ENCODE results near the gene RPL3. TPM values are rescaled to one million over a fixed set of nuclear protein-coding genes. Genes with fewer than 3 reads are reported as not detected.
A peak's percentile ranks its signal among the peaks of the same experiment; 100 is the strongest.

Gene RPL3
- total RNA-seq, 2 donors from 2014 or later: 2,256 to 2,974 TPM

DNA sequence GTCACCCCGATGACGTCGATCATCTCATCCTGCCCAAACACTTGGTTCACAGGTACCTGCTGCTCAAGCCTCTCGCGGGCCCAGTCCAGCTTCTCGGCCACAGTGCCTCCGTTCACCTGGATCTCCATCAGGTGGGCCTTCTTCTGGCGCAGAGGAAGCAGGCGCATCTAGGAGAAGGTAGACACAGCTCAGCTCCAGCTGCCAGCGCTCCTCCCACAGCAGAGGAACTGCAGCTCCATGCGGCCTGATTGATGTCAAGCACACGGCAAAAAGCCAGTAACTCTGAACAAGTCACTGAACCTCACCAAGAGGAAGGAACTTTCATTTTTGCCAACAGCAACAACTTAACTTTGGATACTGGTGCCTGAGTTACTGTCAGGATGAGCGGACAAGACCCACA lies 4.0 kb downstream of the RPL3 start:
- Mint-ChIP-seq H3K27me3 (no peaks in the 10 kb centered on the region), H3K4me1 (peaks cover 4% of the 10 kb centered on the region), H3K36me3 (ENCODE audit: low read depth) (peaks cover 95% of the 10 kb centered on the region), H3K27ac (peak overlapping the region; percentile 100), H3K9me3 (no peaks in the 10 kb centered on the region), H3K4me3 (peak overlapping the region; percentile 99)
- ATAC-seq (replicated peaks): no peak

DNA sequence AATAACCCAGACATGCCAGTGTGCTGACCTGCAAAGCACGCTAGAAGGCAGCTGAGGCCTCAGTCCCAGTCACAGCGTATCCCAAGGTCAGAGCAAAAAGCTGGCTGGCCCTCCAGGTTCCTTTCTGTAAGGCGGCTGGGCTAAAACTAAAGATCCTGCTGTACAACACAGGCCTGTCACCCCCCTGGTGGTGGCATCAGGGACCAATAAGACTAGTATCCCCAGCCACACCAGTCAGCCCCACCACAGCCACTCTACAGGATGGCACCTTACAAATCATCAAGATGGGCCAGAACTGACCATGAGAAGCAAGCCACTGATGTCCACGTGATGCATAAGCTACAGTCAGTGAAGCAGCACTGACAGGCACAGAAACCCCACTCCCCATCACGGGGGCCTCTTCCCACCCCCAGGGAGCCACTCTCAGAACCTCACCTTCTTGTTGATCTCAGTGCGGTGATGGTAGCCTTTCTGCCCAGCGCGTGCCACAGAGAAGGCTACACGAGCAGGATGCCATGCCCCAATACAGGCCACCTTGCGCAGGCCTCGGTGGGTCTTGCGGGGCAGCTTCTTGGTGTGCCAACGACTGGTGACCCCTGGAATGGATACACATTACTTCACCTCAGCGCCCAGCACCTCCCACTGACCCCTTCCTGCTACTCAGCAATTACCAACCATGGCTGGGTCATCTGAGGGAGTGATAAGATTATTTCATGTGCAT lies 5.0 kb downstream of the RPL3 start:
- Mint-ChIP-seq H3K27me3 (no peaks in the 10 kb centered on the region), H3K4me3 (peak overlapping the region; percentile 99), H3K36me3 (ENCODE audit: low read depth) (peaks cover 87% of the 10 kb centered on the region), H3K9me3 (no peaks in the 10 kb centered on the region), H3K4me1 (peaks cover 4% of the 10 kb centered on the region), H3K27ac (peak overlapping the region; percentile 12)
- no peak for ATAC-seq (replicated peaks)

GRCh38 chr22:39313258-39314001 lies 6.0 kb downstream of the RPL3 start:
- Mint-ChIP-seq H3K36me3 (ENCODE audit: low read depth) (peaks cover 77% of the 10 kb centered on the region), H3K4me3 (peak overlapping the region; percentile 99), H3K9me3 (no peaks in the 10 kb centered on the region), H3K27ac (peak overlapping the region; percentile 41), H3K4me1 (peaks cover 4% of the 10 kb centered on the region), H3K27me3 (no peaks in the 10 kb centered on the region)
- ATAC-seq (replicated peaks): no peak

DNA sequence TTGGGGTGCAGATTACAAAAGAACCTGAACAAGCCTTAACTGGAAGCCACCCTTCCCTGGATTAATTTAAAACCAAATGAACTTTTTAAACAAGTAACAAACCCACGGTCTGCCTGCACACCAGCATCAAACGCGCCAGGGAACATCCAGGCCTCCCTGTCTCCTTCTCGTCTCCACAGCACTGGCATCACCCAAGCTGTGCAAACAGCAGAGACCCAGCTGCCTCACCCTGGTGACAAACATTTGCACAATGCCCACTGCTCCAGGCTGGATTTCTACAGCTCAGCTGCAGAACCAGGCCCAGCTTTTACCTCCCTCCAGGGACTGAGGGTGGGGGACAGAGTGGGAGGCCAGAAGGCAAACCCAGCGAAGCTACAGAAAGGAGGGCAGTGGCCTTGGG lies 7.0 kb downstream of the RPL3 start:
- Mint-ChIP-seq H3K27ac (no peak overlapping the region), H3K9me3 (no peaks in the 10 kb centered on the region), H3K27me3 (no peaks in the 10 kb centered on the region), H3K36me3 (ENCODE audit: low read depth) (peaks cover 67% of the 10 kb centered on the region), H3K4me3 (no peak overlapping the region), H3K4me1 (peaks cover 2% of the 10 kb centered on the region)
- no peak for ATAC-seq (replicated peaks)

GRCh38 chr22:39311592-39312400 lies 7.6 kb downstream of the RPL3 start:
- no peaks in the 10 kb centered on the region for H3K9me3 Mint-ChIP-seq
- H3K36me3 Mint-ChIP-seq (ENCODE audit: low read depth): peaks cover 61% of the 10 kb centered on the region
- no peak for ATAC-seq (replicated peaks)
- no peaks in the 10 kb centered on the region for H3K4me1 Mint-ChIP-seq
- H3K27me3 Mint-ChIP-seq: no peaks in the 10 kb centered on the region
- peak overlapping the region; percentile 9 for H3K4me3 Mint-ChIP-seq
- peak overlapping the region; percentile 36 for H3K27ac Mint-ChIP-seq

DNA sequence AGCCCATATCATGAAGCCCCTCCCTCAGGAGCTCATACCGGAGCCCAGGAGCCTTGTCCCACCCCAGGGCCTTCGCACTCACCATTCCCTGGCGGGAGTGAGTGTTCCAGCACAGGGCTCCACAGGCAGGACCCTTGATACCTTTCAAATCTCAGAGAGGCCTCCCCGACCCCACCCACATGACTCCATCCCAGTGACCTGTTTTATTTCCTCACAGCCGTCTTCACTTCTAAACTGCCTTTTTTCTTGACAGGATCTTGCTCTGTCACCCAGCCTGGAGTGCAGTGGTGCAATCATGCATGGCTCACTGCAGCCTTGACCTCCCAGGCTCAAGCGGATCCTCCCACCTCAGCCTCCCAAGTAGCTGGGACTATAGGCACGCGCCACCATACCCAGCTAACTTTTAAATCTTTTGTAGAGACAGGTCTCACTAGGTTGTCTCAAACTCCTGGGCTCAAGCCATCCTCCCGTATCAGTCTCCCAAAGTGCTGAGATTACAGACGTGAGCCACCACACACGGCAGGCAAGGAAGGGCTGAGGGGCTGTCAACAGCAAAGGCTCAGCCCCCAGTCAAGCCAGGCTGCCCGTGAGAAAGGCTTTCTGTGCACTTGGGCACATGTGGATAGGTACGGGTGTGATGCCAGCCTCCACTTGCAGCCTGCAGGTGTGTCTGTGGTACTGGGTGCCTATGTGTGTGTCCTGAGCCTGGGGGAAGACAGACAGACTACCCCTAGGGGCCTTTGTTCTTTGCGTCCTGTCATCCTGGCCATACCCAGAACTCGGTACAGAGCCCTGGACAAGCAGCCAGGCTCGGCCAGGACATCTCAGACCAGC lies 9.3 kb downstream of the RPL3 start:
- Mint-ChIP-seq H3K9me3 (no peaks in the 10 kb centered on the region), H3K4me3 (no peak overlapping the region), H3K27ac (peak overlapping the region; percentile 49), H3K4me1 (no peaks in the 10 kb centered on the region), H3K36me3 (ENCODE audit: low read depth) (peaks cover 44% of the 10 kb centered on the region), H3K27me3 (no peaks in the 10 kb centered on the region)
- peak; percentile 5 for ATAC-seq (replicated peaks)

- no peak overlapping the region for H3K27ac Mint-ChIP-seq
- H3K36me3 Mint-ChIP-seq (ENCODE audit: low read depth): peaks cover 37% of the 10 kb centered on the region
- H3K27me3 Mint-ChIP-seq: no peaks in the 10 kb centered on the region
- H3K9me3 Mint-ChIP-seq: no peaks in the 10 kb centered on the region
- H3K4me3 Mint-ChIP-seq: no peak overlapping the region
- no peak for ATAC-seq (replicated peaks)
- H3K4me1 Mint-ChIP-seq: no peaks in the 10 kb centered on the region
These were observed 10.0 kb downstream of the RPL3 start for GRCh38 chr22:39309364-39309861.

GRCh38 chr22:39308614-39309363 lies 10.6 kb downstream of the RPL3 start:
- no peak for ATAC-seq (replicated peaks)
- Mint-ChIP-seq H3K9me3 (no peaks in the 10 kb centered on the region), H3K4me3 (no peak overlapping the region), H3K27me3 (no peaks in the 10 kb centered on the region), H3K36me3 (ENCODE audit: low read depth) (peaks cover 30% of the 10 kb centered on the region), H3K4me1 (no peaks in the 10 kb centered on the region), H3K27ac (no peak overlapping the region)

GRCh38 chr22:39306456-39307361 lies 12.7 kb downstream of the RPL3 start:
- no peaks in the 10 kb centered on the region for H3K9me3 Mint-ChIP-seq
- H3K36me3 Mint-ChIP-seq (ENCODE audit: low read depth): peaks cover 10% of the 10 kb centered on the region
- no peak overlapping the region for H3K27ac Mint-ChIP-seq
- no peaks in the 10 kb centered on the region for H3K27me3 Mint-ChIP-seq
- no peaks in the 10 kb centered on the region for H3K4me1 Mint-ChIP-seq
- ATAC-seq (replicated peaks): peak; percentile 61
- H3K4me3 Mint-ChIP-seq: no peak overlapping the region

GRCh38 chr22:39303892-39304671 lies 15.3 kb downstream of the RPL3 start:
- ATAC-seq (replicated peaks): no peak
- H3K4me1 Mint-ChIP-seq: no peaks in the 10 kb centered on the region
- H3K36me3 Mint-ChIP-seq (ENCODE audit: low read depth): no peaks in the 10 kb centered on the region
- peaks cover 14% of the 10 kb centered on the region for H3K27me3 Mint-ChIP-seq
- H3K27ac Mint-ChIP-seq: no peak overlapping the region
- H3K9me3 Mint-ChIP-seq: no peaks in the 10 kb centered on the region
- no peak overlapping the region for H3K4me3 Mint-ChIP-seq

GRCh38 chr22:39303358-39303757 lies 16.1 kb downstream of the RPL3 start:
- Mint-ChIP-seq H3K4me1 (no peaks in the 10 kb centered on the region), H3K9me3 (no peaks in the 10 kb centered on the region), H3K27ac (no peak overlapping the region), H3K27me3 (peaks cover 14% of the 10 kb centered on the region), H3K4me3 (no peak overlapping the region), H3K36me3 (ENCODE audit: low read depth) (no peaks in the 10 kb centered on the region)
- ATAC-seq (replicated peaks): no peak

- Mint-ChIP-seq H3K36me3 (ENCODE audit: low read depth) (no peaks in the 10 kb centered on the region), H3K4me1 (no peaks in the 10 kb centered on the region), H3K27me3 (peaks cover 14% of the 10 kb centered on the region), H3K4me3 (no peak overlapping the region), H3K27ac (no peak overlapping the region), H3K9me3 (no peaks in the 10 kb centered on the region)
- ATAC-seq (replicated peaks): no peak
These were observed 16.9 kb downstream of the RPL3 start for GRCh38 chr22:39302431-39302960.
